DND-41 (cell line): ENCODE measurements around the gene ITGAV.

ENCODE experiments used
- CTCF ChIP-seq: IDR thresholded peaks from 2 replicates; pipeline ENCODE4 v1.5.1; 2012; ENCODE audit warnings: borderline replicate concordance, low read length, moderate library complexity, mild to moderate bottlenecking; ENCODE audit not compliant: poor library complexity, severe bottlenecking; ENCODE audit errors: extremely low read depth
- EZH2 ChIP-seq: IDR thresholded peaks from 3 replicates; pipeline ENCODE4 v1.6.1; 2012; ENCODE audit warnings: borderline replicate concordance, low read depth, mild to moderate bottlenecking, moderate library complexity, low read length, inconsistent platforms; ENCODE audit not compliant: severe bottlenecking

GRCh38 chr2:186718122-186718521 lies 128.3 kb downstream of the ITGAV start:
- TF ChIP-seq CTCF (no peak), EZH2 (no peak)
